ENCODE results near the gene CLDN16.

CLDN16 gene

DNA sequence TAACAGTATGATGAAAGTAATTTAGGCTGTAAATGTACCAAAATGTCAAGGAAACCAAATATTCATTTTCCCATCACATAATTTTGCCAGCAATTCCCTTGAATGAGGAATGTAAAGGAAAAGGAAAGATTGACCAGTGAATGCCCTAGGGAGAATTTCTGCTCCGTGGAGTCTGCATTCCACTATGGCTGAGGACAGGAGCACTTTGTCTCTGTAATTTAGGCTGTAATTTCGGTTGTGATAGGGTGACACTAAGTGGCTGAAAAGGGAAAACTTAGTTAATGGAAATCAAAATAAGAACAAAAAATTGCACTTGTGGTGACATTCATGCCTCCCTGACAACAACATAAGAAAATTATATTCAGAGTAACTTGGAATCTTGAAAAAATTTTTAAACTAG lies 70.1 kb downstream of the CLDN16 start:
- FAIRE-seq (no peak), DNase-seq (ENCODE audit: insufficient read length, low spot score) (no peak)
- TF ChIP-seq, protein P1, sequence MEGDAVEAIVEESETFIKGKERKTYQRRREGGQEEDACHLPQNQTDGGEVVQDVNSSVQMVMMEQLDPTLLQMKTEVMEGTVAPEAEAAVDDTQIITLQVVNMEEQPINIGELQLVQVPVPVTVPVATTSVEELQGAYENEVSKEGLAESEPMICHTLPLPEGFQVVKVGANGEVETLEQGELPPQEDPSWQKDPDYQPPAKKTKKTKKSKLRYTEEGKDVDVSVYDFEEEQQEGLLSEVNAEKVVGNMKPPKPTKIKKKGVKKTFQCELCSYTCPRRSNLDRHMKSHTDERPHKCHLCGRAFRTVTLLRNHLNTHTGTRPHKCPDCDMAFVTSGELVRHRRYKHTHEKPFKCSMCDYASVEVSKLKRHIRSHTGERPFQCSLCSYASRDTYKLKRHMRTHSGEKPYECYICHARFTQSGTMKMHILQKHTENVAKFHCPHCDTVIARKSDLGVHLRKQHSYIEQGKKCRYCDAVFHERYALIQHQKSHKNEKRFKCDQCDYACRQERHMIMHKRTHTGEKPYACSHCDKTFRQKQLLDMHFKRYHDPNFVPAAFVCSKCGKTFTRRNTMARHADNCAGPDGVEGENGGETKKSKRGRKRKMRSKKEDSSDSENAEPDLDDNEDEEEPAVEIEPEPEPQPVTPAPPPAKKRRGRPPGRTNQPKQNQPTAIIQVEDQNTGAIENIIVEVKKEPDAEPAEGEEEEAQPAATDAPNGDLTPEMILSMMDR (IDR thresholded peaks at IDR 0.05; ENCODE audit: insufficient read depth, missing control alignments) = no peak
